ENCODE results near the gene SNRPD3. TPM values are rescaled to one million over a fixed set of nuclear protein-coding genes. Genes with fewer than 3 reads are reported as not detected.

The SNRPD3 gene
- total RNA-seq, 1 experiment from 2014 or later = 270 TPM

- H4K20me1 ChIP-seq (ENCODE audit: low read length) = no peaks in the 10 kb centered on the region
- BruUV-seq (replicated peaks) = no TSS peak
- no peak for ATAC-seq
- H3K27ac ChIP-seq (ENCODE audit: low read length) = no peak overlapping the region
- no peaks in the 10 kb centered on the region for H3K79me2 ChIP-seq (ENCODE audit: low read length)
- no peak overlapping the region for H3K9ac ChIP-seq (ENCODE audit: low read length)
- POLR2A ChIA-PET (ENCODE audit: unreplicated experiment) = no interaction called here
- intact Hi-C loops (cut with micrococcal nuclease) = no loop called here
- DNase-seq = no peak
- no peak overlapping the region for H3K4me2 ChIP-seq (ENCODE audit: low read length)
- H3K9me3 ChIP-seq (ENCODE audit: low read length) = no peaks in the 10 kb centered on the region
- no peaks in the 10 kb centered on the region for H3K9me2 ChIP-seq (replicated peaks; ENCODE audit: low read length)
- CTCF ChIA-PET = no interaction called here
- H3K27me3 ChIP-seq (ENCODE audit: low read length) = no peaks in the 10 kb centered on the region
- no peak for TF ChIP-seq EZH2 (IDR thresholded peaks at IDR 0.05; ENCODE audit: low read length, unreplicated experiment)
- no peak for TF ChIP-seq EZH2phosphoT487 (IDR thresholded peaks at IDR 0.05; ENCODE audit: borderline replicate concordance, low read length)
- TF ChIP-seq CTCF (conservative IDR thresholded peaks at IDR 0.05; ENCODE audit: low read depth, low read length) = no peak
- no peaks in the 10 kb centered on the region for H3F3A ChIP-seq (ENCODE audit: low read length, unreplicated experiment)
- H2AFZ ChIP-seq (ENCODE audit: low read length) = no peak overlapping the region
- H3K36me3 ChIP-seq (ENCODE audit: low read depth, low read length) = peaks cover 8% of the 10 kb centered on the region; the same call in 1 of the 2 replicates
- H3K4me3 ChIP-seq (ENCODE audit: low read length) = no peak overlapping the region
- no peaks in the 10 kb centered on the region for H3K4me1 ChIP-seq (ENCODE audit: insufficient read depth, low read length)
Measured at GRCh38 chr22:24543185-24543601, 12.6 kb upstream of the SNRPD3 start.

DNA sequence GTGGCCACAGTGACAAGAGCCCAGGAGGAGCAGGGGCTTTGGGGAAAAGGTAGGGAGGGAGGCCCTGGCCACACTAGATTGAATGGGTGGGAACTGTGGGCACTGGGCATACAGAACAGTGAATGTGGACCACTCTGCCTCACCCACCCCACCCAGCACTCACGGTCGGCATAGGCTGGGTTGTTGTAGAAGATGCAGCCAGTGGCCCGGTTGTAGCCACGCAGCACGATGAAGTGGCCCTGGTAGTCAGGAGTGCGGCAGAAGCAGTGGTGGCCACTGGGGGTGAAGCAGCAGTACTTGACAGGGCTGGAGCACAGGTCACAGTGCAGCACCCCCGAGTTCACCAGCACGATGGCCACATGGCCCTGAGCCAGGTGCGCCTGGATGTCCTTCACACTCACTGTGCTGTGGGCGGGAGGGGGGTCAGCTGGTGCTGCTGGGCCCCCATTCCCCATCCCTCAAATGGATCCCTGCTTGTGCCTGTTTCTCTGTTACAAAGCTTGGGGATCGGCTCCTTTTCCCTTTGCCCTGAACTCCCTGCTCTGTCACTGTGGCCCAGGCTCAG, 12.0 kb upstream of the SNRPD3 start:
- H3K9me2 ChIP-seq (replicated peaks; ENCODE audit: low read length) = no peaks in the 10 kb centered on the region
- POLR2A ChIA-PET (ENCODE audit: unreplicated experiment) = no interaction called here
- H3K4me2 ChIP-seq (ENCODE audit: low read length) = no peak overlapping the region
- no peaks in the 10 kb centered on the region for H4K20me1 ChIP-seq (ENCODE audit: low read length)
- H3K9me3 ChIP-seq (ENCODE audit: low read length) = no peaks in the 10 kb centered on the region
- ATAC-seq (no peak), DNase-seq (no peak)
- CTCF ChIA-PET = no interaction called here
- H3K27me3 ChIP-seq (ENCODE audit: low read length) = no peaks in the 10 kb centered on the region
- H3F3A ChIP-seq (ENCODE audit: low read length, unreplicated experiment) = no peaks in the 10 kb centered on the region
- BruUV-seq (replicated peaks) = no TSS peak
- intact Hi-C loops (cut with micrococcal nuclease) = no loop called here
- no peak overlapping the region for H3K27ac ChIP-seq (ENCODE audit: low read length)
- H3K36me3 ChIP-seq (ENCODE audit: low read depth, low read length) = peaks cover 8% of the 10 kb centered on the region; the same call in 1 of the 2 replicates
- no peaks in the 10 kb centered on the region for H3K79me2 ChIP-seq (ENCODE audit: low read length)
- H3K4me3 ChIP-seq (ENCODE audit: low read length) = no peak overlapping the region
- H3K4me1 ChIP-seq (ENCODE audit: insufficient read depth, low read length) = no peaks in the 10 kb centered on the region
- no peak overlapping the region for H3K9ac ChIP-seq (ENCODE audit: low read length)
- TF ChIP-seq EZH2 (IDR thresholded peaks at IDR 0.05; ENCODE audit: low read length, unreplicated experiment) (no peak), CTCF (conservative IDR thresholded peaks at IDR 0.05; ENCODE audit: low read depth, low read length) (no peak), EZH2phosphoT487 (IDR thresholded peaks at IDR 0.05; ENCODE audit: borderline replicate concordance, low read length) (no peak)
- H2AFZ ChIP-seq (ENCODE audit: low read length) = no peak overlapping the region

DNA sequence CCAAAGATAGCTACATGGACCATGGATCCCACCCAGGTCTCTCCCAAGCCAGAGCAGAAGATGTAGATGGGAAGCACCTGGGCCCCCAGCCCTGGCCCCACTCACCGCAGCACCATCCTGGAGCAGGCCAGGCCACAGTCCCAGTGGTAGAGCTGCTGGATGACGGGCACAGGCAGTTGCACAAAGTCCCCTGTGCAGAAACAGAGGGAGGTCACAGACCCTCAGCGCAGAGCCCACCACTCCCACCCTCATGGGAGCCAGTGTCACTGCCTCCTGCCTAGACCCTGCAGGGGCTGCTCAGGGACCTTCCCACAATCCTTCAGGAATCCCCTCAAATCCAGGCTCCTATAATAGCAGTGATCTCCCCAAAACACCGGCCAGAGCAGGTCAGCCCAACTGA, 7.0 kb upstream of the SNRPD3 start:
- no peak for TF ChIP-seq EZH2 (IDR thresholded peaks at IDR 0.05; ENCODE audit: low read length, unreplicated experiment)
- TF ChIP-seq CTCF (conservative IDR thresholded peaks at IDR 0.05; ENCODE audit: low read depth, low read length) = no peak
- TF ChIP-seq EZH2phosphoT487 (IDR thresholded peaks at IDR 0.05; ENCODE audit: borderline replicate concordance, low read length) = no peak
- H3K4me3 ChIP-seq (ENCODE audit: low read length) = no peak overlapping the region
- no peaks in the 10 kb centered on the region for H3K9me3 ChIP-seq (ENCODE audit: low read length)
- no peaks in the 10 kb centered on the region for H3K27me3 ChIP-seq (ENCODE audit: low read length)
- no peaks in the 10 kb centered on the region for H4K20me1 ChIP-seq (ENCODE audit: low read length)
- no peak overlapping the region for H3K9ac ChIP-seq (ENCODE audit: low read length)
- H3K9me2 ChIP-seq (replicated peaks; ENCODE audit: low read length) = no peaks in the 10 kb centered on the region
- CTCF ChIA-PET = no interaction called here
- intact Hi-C loops (cut with micrococcal nuclease) = no loop called here
- H3K4me2 ChIP-seq (ENCODE audit: low read length) = no peak overlapping the region
- H2AFZ ChIP-seq (ENCODE audit: low read length) = no peak overlapping the region
- no TSS peak for BruUV-seq (replicated peaks)
- H3K4me1 ChIP-seq (ENCODE audit: insufficient read depth, low read length) = peaks cover 4% of the 10 kb centered on the region
- no peaks in the 10 kb centered on the region; the same call in 1 of the 2 replicates for H3K36me3 ChIP-seq (ENCODE audit: low read depth, low read length)
- H3K79me2 ChIP-seq (ENCODE audit: low read length) = peaks cover 33% of the 10 kb centered on the region
- ATAC-seq = no peak
- DNase-seq = no peak
- POLR2A ChIA-PET (ENCODE audit: unreplicated experiment) = no interaction called here
- no peak overlapping the region for H3K27ac ChIP-seq (ENCODE audit: low read length)
- no peaks in the 10 kb centered on the region for H3F3A ChIP-seq (ENCODE audit: low read length, unreplicated experiment)

Measured in PC-3 (cell line).